OCI-LY3 (cell line): Measurements from ENCODE around the gene NHS.

Source experiments
- CTCF ChIP-seq: fragments of 200-600, 300-600 bp; sonication (generic); IDR thresholded peaks from 2 replicates; pipeline ENCODE4 v1.5.1; 2014; ENCODE audit warnings: antibody characterized with exemption, low read length, low read depth
- EZH2phosphoT487 ChIP-seq: fragments of 200-600 bp; shearing (Covaris generic); IDR thresholded peaks from 2 replicates; pipeline ENCODE4 v1.6.1; 2018; ENCODE audit warnings: antibody characterized with exemption, mixed run types, low read depth

DNA sequence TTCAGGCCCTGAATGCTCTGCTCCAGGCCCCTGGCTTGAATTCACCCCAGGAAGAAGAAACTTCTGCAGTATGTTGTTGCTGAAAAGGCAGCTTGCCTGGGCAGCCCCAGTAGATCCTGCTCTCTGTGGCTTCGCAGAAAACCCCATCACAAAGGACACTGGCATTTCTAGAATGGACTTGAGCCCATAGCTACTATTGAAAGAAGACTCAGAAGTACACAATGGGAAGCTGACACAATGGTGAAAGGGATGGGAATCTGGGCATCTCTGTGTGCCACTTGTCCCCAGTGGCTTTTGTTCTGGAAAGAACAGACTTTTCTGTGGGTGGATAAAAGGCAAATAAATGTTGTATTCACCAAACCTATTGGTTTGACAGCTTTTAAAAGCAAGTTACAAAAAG lies 294.9 kb downstream of the NHS start:
- no peak for TF ChIP-seq CTCF
- TF ChIP-seq EZH2phosphoT487, result no peak
